ENCODE results near the gene TTLL10. TPM values are rescaled to one million over a fixed set of nuclear protein-coding genes. Genes with fewer than 3 reads are reported as not detected.

The TTLL10 gene
- polyA plus RNA-seq, 1 experiment = not detected

- no peak for TF ChIP-seq CTCF (IDR thresholded peaks at IDR 0.05; ENCODE audit: low read depth, low read length)
- Histone ChIP-seq H3K27ac (ENCODE audit: low read depth, low read length) (no peak overlapping the region), H3K4me3 (ENCODE audit: low read depth, low read length) (no peak overlapping the region), H3K9me3 (ENCODE audit: control insufficient read depth, insufficient read depth, low read length) (peaks cover 8% of the 10 kb centered on the region), H3K27me3 (ENCODE audit: control insufficient read depth, insufficient read depth, low read length) (peaks cover 15% of the 10 kb centered on the region)
- ChIA-PET CTCF (interaction anchor here (0.5 kb wide), 1 partner anchor 146 kb away, joined by 5 read pairs; the partner anchor contains the start of gene UBE2J2), POLR2A (no interaction called here)
- DNase-seq (ENCODE audit: low read depth, low spot score) = no peak
These were observed 45.9 kb upstream of the TTLL10 start for GRCh38 chr1:1127551-1128451.

- Histone ChIP-seq H3K27me3 (ENCODE audit: control insufficient read depth, insufficient read depth, low read length) (peaks cover 15% of the 10 kb centered on the region), H3K9me3 (ENCODE audit: control insufficient read depth, insufficient read depth, low read length) (peaks cover 12% of the 10 kb centered on the region), H3K4me3 (ENCODE audit: low read depth, low read length) (no peak overlapping the region), H3K27ac (ENCODE audit: low read depth, low read length) (no peak overlapping the region)
- DNase-seq (ENCODE audit: low read depth, low spot score) = no peak
- ChIA-PET CTCF (no interaction called here), POLR2A (no interaction called here)
- no peak for TF ChIP-seq CTCF (IDR thresholded peaks at IDR 0.05; ENCODE audit: low read depth, low read length)
These were observed 45.1 kb upstream of the TTLL10 start for GRCh38 chr1:1128454-1129139.

- Histone ChIP-seq H3K4me3 (ENCODE audit: low read depth, low read length) (no peak overlapping the region), H3K27ac (ENCODE audit: low read depth, low read length) (no peak overlapping the region), H3K27me3 (ENCODE audit: control insufficient read depth, insufficient read depth, low read length) (peaks cover 15% of the 10 kb centered on the region), H3K9me3 (ENCODE audit: control insufficient read depth, insufficient read depth, low read length) (peaks cover 8% of the 10 kb centered on the region; the same call in 1 of the 2 replicates)
- ChIA-PET POLR2A (interaction anchor here (0.6 kb wide), 1 partner anchor 788 kb away, joined by 16 read pairs; no protein-coding TSS in a partner anchor), CTCF (interaction anchor here (1.0 to 1.4 kb wide), 3 partner anchors 8 to 102 kb away, joined by 3 to 8 read pairs (median 4); no protein-coding TSS in a partner anchor)
- no peak for DNase-seq (ENCODE audit: low read depth, low spot score)
- no peak for TF ChIP-seq CTCF (IDR thresholded peaks at IDR 0.05; ENCODE audit: low read depth, low read length)
These were observed 44.3 kb upstream of the TTLL10 start for GRCh38 chr1:1129381-1129821.

GRCh38 chr1:1130206-1131120 lies 43.2 kb upstream of the TTLL10 start:
- ChIA-PET POLR2A (interaction anchor here (0.6 kb wide), 1 partner anchor 787 kb away, joined by 16 read pairs; no protein-coding TSS in a partner anchor), CTCF (interaction anchor here (1.0 to 1.4 kb wide), 3 partner anchors 9 to 101 kb away, joined by 3 to 8 read pairs (median 4); no protein-coding TSS in a partner anchor)
- Histone ChIP-seq H3K4me3 (ENCODE audit: low read depth, low read length) (no peak overlapping the region), H3K27ac (ENCODE audit: low read depth, low read length) (no peak overlapping the region), H3K9me3 (ENCODE audit: control insufficient read depth, insufficient read depth, low read length) (peaks cover 10% of the 10 kb centered on the region; the same call in 1 of the 2 replicates), H3K27me3 (ENCODE audit: control insufficient read depth, insufficient read depth, low read length) (peaks cover 16% of the 10 kb centered on the region)
- DNase-seq (ENCODE audit: low read depth, low spot score) = no peak
- no peak for TF ChIP-seq CTCF (IDR thresholded peaks at IDR 0.05; ENCODE audit: low read depth, low read length)
